Esophagus muscularis mucosa (tissue), 4 donors: Measurements from ENCODE around the gene LIMK1.

Experiments used
- CTCF ChIP-seq, 3 experiments: fragments of 200-600 bp in 2 of 3; fragments of 450-650 bp in 1 of 3; sonication (generic) in 2 of 3; IDR thresholded peaks; one replicate each; pipeline ENCODE4 v1.5.1; 2017 to 2019; ENCODE audit warnings: antibody characterized with exemption in 3 of 3, mild to moderate bottlenecking in 2 of 3, moderate library complexity in 1 of 3
- EP300 ChIP-seq: sonication (generic); formaldehyde crosslinking; IDR thresholded peaks from one replicate; pipeline ENCODE4 v1.6.1; 2017; ENCODE audit warnings: antibody characterized with exemption
- POLR2A ChIP-seq: fragments of 450-650 bp; IDR thresholded peaks from one replicate; pipeline ENCODE4 v1.6.1; 2017; ENCODE audit warnings: antibody characterized with exemption, moderate library complexity, mild to moderate bottlenecking, low read depth
- POLR2AphosphoS5 ChIP-seq, 2 donors: sonication (generic); formaldehyde crosslinking; IDR thresholded peaks; one replicate each; pipeline ENCODE4 v1.6.1; 2017; ENCODE audit warnings: antibody characterized with exemption in 2 of 2

GRCh38 chr7:74105992-74106391 is 22.4 kb downstream of the LIMK1 start:
- TF ChIP-seq POLR2A: no peak
- TF ChIP-seq POLR2AphosphoS5 (IDR thresholded peaks at IDR 0.05): no peak
- no peak for TF ChIP-seq CTCF (IDR thresholded peaks at IDR 0.05)
- TF ChIP-seq EP300: no peak
